Large intestine (tissue), 3 donors: ENCODE results near the gene CMBL. TPM values are rescaled to one million over a fixed set of nuclear protein-coding genes. Genes with fewer than 3 reads are reported as not detected.
A peak's percentile ranks its signal among the peaks of the same experiment; 100 is the strongest.

Experiments
- DNase-seq, 2 donors: peaks; one replicate each; pipeline versions ENCODE4 v3.0.0 to v3.0.0-alpha.2; 2013
- H3K27ac ChIP-seq: one replicate; pipeline ENCODE4 v1.5.1; 2013; ENCODE audit warnings: low read length
- H3K27me3 ChIP-seq: 2 replicates; pipeline ENCODE4 v1.6.1; 2013; ENCODE audit warnings: low read length; ENCODE audit not compliant: control insufficient read depth, insufficient read depth
- H3K36me3 ChIP-seq: 2 replicates; pipeline ENCODE4 v1.6.1; 2013; ENCODE audit warnings: low read length; ENCODE audit not compliant: control insufficient read depth, insufficient read depth
- H3K4me1 ChIP-seq: one replicate; pipeline ENCODE4 v1.6.1; 2013; ENCODE audit warnings: low read length; ENCODE audit not compliant: control insufficient read depth, insufficient read depth
- H3K4me3 ChIP-seq: one replicate; pipeline ENCODE4 v1.5.1; 2013; ENCODE audit warnings: low read length
- H3K9me3 ChIP-seq: one replicate; pipeline ENCODE4 v1.6.1; 2013; ENCODE audit warnings: mild to moderate bottlenecking, low read depth, low read length, moderate library complexity; ENCODE audit not compliant: control insufficient read depth
- WGBS: methylation state at CpG from one replicate; pipeline ENCODE4 v1.1.5; 2013; ENCODE audit warnings: low lambda C conversion rate; ENCODE audit not compliant: insufficient coverage; 5-methylcytosine and 5-hydroxymethylcytosine counted together
- polyA plus RNA-seq: library from polyadenylated mRNA; unstranded; fragments of 120-200 nt; gene quantifications from one replicate; pipeline ENCODE4 v1.2.1, GENCODE V29; 2013

CMBL gene
- polyA plus RNA-seq, 1 donor, result 61.2 TPM

- no peak for DNase-seq
- H3K27me3 ChIP-seq, result no peaks in the 10 kb centered on the region
- WGBS, result 80% methylated on average over 1 of the region's 14 CpGs
- no peak overlapping the region for H3K4me3 ChIP-seq
- no peak overlapping the region for H3K27ac ChIP-seq
- no peaks in the 10 kb centered on the region for H3K9me3 ChIP-seq
- peaks cover 27% of the 10 kb centered on the region for H3K36me3 ChIP-seq
- H3K4me1 ChIP-seq, result peaks cover 11% of the 10 kb centered on the region
Measured at GRCh38 chr5:10297646-10298204, 10.0 kb downstream of the CMBL start.

GRCh38 chr5:10295619-10296326, 11.9 kb downstream of the CMBL start:
- DNase-seq, result no peak
- Histone ChIP-seq H3K4me1 (no peaks in the 10 kb centered on the region), H3K27me3 (no peaks in the 10 kb centered on the region), H3K27ac (no peak overlapping the region), H3K4me3 (no peak overlapping the region), H3K9me3 (no peaks in the 10 kb centered on the region), H3K36me3 (peaks cover 27% of the 10 kb centered on the region)
- WGBS, result 71% methylated on average over 1 of the region's 8 CpGs

GRCh38 chr5:10293907-10294662, 13.6 kb downstream of the CMBL start:
- Histone ChIP-seq H3K27me3 (no peaks in the 10 kb centered on the region), H3K4me1 (peaks cover 7% of the 10 kb centered on the region), H3K36me3 (peaks cover 25% of the 10 kb centered on the region), H3K27ac (no peak overlapping the region), H3K9me3 (no peaks in the 10 kb centered on the region), H3K4me3 (no peak overlapping the region)
- no CpG with 5 or more reads among the region's 3 CpGs for WGBS
- no peak for DNase-seq

- H3K27ac ChIP-seq, result no peak overlapping the region
Measured at GRCh38 chr5:10291692-10292339, 15.9 kb downstream of the CMBL start.

GRCh38 chr5:10290438-10290837, 17.3 kb downstream of the CMBL start:
- Histone ChIP-seq H3K9me3 (no peaks in the 10 kb centered on the region), H3K27ac (no peak overlapping the region), H3K4me3 (no peak overlapping the region), H3K27me3 (no peaks in the 10 kb centered on the region), H3K4me1 (peaks cover 11% of the 10 kb centered on the region), H3K36me3 (peaks cover 36% of the 10 kb centered on the region)
- WGBS, result 80% methylated on average over 1 of the region's 9 CpGs
- no peak for DNase-seq

More at GRCh38 chr5:10291692-10292339, 15.9 kb downstream of the CMBL start:
- H3K4me3 ChIP-seq, result no peak overlapping the region
- H3K36me3 ChIP-seq, result peaks cover 34% of the 10 kb centered on the region
- H3K4me1 ChIP-seq, result peaks cover 11% of the 10 kb centered on the region
- no peaks in the 10 kb centered on the region for H3K9me3 ChIP-seq
- 100% methylated on average over 2 of the region's 9 CpGs for WGBS
- H3K27me3 ChIP-seq, result no peaks in the 10 kb centered on the region
- DNase-seq, result no peak

- Histone ChIP-seq H3K27ac (peak overlapping the region; percentile 50), H3K4me3 (no peak overlapping the region), H3K4me1 (peaks cover 11% of the 10 kb centered on the region), H3K9me3 (no peaks in the 10 kb centered on the region), H3K36me3 (peaks cover 34% of the 10 kb centered on the region), H3K27me3 (no peaks in the 10 kb centered on the region)
- DNase-seq, result no peak
- no CpG with 5 or more reads among the region's 10 CpGs for WGBS
Measured at GRCh38 chr5:10289991-10290390, 17.7 kb downstream of the CMBL start.

GRCh38 chr5:10289353-10289752, 18.3 kb downstream of the CMBL start:
- peak; percentile 62 to 77 for DNase-seq
- peaks cover 32% of the 10 kb centered on the region for H3K36me3 ChIP-seq
- no CpG with 5 or more reads among the region's 6 CpGs for WGBS
- no peak overlapping the region for H3K4me3 ChIP-seq
- H3K27me3 ChIP-seq, result no peaks in the 10 kb centered on the region
- peak overlapping the region; percentile 50 for H3K27ac ChIP-seq
- H3K4me1 ChIP-seq, result peaks cover 11% of the 10 kb centered on the region
- H3K9me3 ChIP-seq, result no peaks in the 10 kb centered on the region

GRCh38 chr5:10288592-10289219, 19.0 kb downstream of the CMBL start:
- no CpG with 5 or more reads among the region's 13 CpGs for WGBS
- Histone ChIP-seq H3K27me3 (no peaks in the 10 kb centered on the region), H3K27ac (no peak overlapping the region), H3K4me3 (no peak overlapping the region), H3K4me1 (peaks cover 11% of the 10 kb centered on the region), H3K9me3 (no peaks in the 10 kb centered on the region), H3K36me3 (peaks cover 28% of the 10 kb centered on the region)
- DNase-seq, result no peak

- Histone ChIP-seq H3K27ac (no peak overlapping the region), H3K36me3 (peaks cover 28% of the 10 kb centered on the region), H3K9me3 (no peaks in the 10 kb centered on the region), H3K4me3 (no peak overlapping the region), H3K27me3 (no peaks in the 10 kb centered on the region), H3K4me1 (peaks cover 11% of the 10 kb centered on the region)
- no CpG with 5 or more reads among the region's 7 CpGs for WGBS
- no peak for DNase-seq
Measured at GRCh38 chr5:10286862-10287227, 20.9 kb downstream of the CMBL start.
